ENCODE results near the gene MRPL12.
A peak's percentile ranks its signal among the peaks of the same experiment; 100 is the strongest.

Gene MRPL12

GRCh38 chr17:81702934-81703746 is at the start of gene MRPL12:
TSS of gene MRPL12 (plus strand) at chr17:81703367. CDS start at chr17:81703502, 135 bp downstream.
- DNase-seq = peak; percentile 97

DNA sequence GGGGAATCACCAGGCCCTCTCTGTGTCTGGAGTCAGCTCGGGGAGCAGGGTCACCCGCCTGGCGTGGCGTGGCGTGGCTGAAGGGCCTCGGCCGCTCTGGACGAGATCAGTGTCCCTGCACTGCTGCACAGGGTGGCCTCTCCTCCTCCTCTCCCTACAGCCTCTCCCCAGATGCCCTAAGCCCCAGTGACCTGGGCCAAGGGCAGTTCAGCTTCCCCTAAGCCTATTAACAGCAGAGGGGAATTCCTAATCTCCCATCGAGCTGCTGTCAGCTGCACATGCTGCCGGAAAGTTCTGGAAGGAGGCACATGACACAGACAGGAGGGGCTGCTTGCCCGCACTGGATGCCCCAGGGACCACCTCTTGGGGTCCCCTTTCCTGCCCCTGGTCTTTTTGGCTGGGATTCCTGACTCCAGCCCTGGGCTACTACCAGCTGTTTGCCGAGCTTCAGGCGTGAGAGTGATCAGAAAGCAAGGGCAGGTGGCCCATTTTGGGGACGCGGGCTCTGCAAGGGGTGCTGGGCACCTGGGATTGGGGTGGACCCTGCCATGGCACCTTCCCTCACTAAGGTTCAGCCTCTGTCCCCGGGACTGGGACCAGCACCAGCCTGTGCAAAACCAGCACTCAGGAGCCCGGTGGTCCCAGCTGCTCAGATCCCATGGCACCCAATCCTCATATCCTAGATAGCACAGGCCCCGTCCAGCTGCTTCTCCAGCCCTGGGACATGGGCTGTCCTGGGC is 47.6 kb upstream of the MRPL12 start:
- peak; percentile 57 to 77 (median 61) for DNase-seq

DNA sequence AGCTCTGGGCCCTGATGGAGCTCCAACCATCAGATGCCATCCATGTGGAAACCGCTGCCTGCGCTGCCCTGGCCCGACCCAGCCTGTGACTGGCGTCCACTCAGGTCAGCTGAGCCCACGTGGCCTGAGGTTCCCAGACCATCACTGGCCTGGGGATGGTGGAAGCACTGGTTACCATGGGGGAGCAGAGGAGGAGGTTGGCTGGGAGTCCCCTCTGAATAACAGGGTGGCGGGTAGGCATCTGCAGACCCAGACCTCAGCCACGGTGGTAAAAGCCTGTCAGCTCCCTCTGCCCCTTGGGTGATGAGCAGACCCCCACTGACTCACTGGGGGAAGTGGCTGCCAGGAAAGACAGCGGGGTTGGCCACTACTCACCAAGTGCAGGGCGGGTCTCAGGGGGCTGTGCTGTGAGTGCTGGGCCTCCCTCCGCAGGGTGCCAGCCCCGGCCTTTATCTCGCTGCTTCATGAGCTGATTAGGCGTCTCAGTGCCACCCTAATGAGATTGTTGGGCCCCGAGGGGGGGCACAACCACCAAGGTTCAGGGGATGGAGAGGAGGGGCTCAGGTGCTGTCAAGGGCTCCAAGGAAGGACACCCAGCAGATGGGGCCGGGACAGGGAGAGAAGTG is 46.9 kb upstream of the MRPL12 start, which contains the start of gene PDE6G:
TSS of gene PDE6G (minus strand) at position 425 of the 626 bp plus-strand sequence. CDS start 3,237 bp downstream, outside the sequence.
- no peak for DNase-seq

GRCh38 chr17:81656835-81657234 is 46.3 kb upstream of the MRPL12 start:
- no peak for DNase-seq

DNA sequence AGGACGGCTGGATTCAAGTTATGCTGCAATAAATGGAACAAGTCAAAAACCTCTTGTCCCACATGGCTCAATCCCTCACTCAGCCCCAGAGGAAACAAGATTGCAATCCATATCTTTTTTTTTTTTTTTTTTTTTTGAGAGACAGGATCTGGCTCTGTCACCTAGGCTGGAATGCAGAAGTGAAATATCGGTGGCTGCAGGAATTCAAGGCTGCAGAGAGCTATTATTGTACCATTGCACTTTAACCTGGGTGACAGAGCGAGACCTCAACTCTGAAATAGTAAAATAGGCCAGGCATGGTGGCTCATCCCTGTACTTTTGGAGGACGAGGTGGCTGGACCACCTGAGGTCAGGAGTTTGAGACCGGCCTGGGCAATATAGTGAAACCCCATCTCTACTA is 44.1 kb upstream of the MRPL12 start:
- DNase-seq = no peak

DNA sequence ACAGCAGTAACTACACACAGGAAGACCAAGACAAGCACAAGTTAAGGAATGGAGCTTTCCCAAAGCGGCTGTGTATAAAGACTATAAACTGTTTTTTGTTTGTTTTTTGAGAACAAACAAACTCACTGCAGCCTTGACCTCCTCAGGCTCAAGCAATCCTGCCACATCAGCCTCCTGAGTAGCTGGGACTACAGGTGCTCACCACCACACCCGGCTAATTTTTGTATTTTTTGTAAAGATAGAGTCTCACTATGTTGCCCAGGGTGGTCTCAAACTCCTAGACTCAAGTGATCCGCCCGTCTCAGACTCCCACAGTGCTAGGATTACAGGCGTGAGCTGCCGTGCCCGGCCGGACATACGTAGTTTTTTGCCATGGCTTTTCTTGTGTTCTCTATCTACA is 42.7 kb upstream of the MRPL12 start:
- no peak for DNase-seq

DNA sequence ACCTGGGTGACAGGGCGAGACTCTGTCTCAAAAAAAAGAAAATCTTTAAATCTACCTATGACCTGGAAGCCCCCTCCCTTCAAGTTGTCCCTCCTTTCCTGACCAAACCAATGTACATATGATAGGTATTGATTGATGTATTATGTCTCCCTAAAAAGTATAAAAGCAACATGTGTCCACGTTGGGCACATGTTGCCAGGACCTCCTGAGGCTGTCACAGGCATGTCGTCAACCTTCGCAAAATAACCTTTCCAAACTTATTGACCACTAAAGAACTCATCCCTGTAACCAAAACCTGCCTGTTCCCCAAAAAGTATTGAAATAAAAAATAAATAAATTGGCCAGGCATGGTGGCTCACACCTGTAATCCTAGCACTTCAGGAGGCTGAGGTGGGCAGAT is 41.2 kb upstream of the MRPL12 start:
- no peak for DNase-seq

DNA sequence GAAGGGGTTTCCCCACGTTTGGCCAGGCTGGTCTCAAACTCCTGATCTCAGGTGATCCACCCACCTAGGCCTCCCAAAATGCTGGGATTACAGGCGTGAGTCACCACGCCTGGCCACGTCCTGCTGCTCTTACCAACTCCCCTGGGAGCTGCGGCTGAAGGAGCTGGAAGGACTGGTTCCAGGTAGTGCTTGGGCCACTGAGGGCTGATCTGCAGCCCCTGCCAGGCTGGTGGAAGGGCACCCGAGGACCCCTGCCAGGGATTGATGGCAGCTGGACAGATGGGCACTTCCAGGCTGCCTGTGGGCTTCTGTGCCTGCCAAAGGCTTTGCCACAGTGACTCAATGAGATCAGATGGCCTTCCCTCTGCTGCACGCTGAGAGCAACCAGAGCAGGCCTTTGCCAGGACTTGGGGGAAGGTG is 39.1 kb upstream of the MRPL12 start:
- peak in 1 of 3 donors; percentile 13 for DNase-seq

- DNase-seq = peak in 2 of 3 donors; percentile 23 to 37
Observed at GRCh38 chr17:81665205-81666091, 37.7 kb upstream of the MRPL12 start.

GRCh38 chr17:81666092-81666341 is 37.1 kb upstream of the MRPL12 start:
- DNase-seq = peak; percentile 26 to 39 (median 31)

GRCh38 chr17:81666342-81667191 is 36.6 kb upstream of the MRPL12 start, which contains the start of the genes CCDC137 and OXLD1:
TSS of gene CCDC137 (plus strand) at chr17:81666737. CDS start at chr17:81666767, 30 bp downstream.
TSS of gene OXLD1 (minus strand) at chr17:81666605. CDS start at chr17:81666577, 28 bp downstream.
- peak; percentile 98 to 99 (median 99) for DNase-seq

GRCh38 chr17:81667754-81668153 is 35.4 kb upstream of the MRPL12 start:
- peak in 1 of 3 donors; percentile 34 for DNase-seq

DNA sequence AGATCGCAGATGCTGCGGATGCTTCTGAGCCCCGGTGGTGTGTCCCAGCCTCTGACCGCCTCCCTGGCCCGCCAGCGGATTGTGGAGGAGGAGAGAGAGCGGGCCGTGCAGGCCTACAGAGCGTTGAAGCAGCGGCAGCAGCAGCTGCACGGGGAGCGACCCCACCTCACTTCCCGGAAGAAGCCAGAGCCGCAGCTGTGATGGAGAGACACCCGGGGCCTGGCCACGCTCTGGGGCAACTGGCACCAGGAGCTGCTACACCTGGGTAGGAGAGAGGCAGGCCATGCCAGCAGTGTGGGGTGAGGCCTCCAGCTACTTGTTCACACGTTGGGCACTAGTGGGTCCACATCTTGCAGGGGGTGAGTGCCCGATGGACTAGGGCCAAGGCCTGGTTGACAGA is 30.7 kb upstream of the MRPL12 start:
- no peak for DNase-seq

DNA sequence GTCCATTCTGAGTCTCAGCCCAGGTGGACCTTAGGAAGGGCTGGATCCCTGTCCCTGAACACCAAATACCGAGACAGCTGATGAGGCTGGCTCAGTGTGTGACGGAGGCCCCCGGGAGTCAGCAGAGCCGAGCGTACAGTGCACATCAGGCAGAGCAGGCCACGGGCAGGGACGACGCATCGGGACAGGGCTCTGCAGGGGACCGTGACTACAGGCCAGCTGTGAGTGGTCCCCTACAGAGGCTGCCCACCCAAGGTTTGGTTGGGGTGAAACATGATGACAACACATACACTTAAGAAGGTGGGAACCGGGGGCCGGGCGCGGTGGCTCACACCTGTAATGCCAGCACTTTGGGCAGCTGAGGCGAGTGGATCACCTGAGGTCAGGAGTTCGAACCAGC is 30.2 kb upstream of the MRPL12 start:
- DNase-seq = no peak

GRCh38 chr17:81673561-81674258 is 29.5 kb upstream of the MRPL12 start:
- no peak for DNase-seq

DNA sequence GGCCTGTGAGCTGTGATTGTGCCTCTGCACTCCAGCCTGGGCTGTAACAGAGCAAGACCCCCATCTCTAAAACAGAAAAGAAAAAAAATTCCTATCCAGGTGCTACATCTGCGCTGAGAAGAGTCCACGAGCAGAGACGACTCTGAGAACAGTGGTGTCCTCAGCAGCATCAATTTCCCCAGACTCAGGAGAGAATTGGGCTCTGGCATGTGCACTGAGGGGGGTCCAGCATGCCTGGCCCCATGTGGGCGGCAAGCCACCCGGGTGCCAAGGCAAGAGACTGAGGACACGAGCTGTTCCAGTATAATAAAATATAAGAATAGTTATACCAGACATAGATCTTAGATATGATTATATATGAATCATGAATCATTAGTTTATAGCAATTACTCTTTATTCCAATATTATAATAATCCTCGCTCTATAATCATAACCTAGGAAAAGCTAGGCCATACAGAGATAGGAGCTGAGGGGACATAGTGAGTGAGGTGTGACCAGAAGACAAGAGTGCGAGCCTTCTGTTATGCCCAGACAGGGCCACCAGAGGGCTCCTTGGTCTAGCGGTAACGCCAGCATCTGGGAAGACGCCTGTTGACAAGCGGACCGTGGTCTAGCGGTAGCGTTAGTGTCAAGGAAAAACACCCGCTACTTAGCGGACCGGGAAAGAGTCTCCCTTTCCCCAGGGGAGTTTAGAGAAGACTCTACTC is 27.5 kb upstream of the MRPL12 start:
- DNase-seq = peak in 2 of 3 donors; percentile 17 to 27

DNA sequence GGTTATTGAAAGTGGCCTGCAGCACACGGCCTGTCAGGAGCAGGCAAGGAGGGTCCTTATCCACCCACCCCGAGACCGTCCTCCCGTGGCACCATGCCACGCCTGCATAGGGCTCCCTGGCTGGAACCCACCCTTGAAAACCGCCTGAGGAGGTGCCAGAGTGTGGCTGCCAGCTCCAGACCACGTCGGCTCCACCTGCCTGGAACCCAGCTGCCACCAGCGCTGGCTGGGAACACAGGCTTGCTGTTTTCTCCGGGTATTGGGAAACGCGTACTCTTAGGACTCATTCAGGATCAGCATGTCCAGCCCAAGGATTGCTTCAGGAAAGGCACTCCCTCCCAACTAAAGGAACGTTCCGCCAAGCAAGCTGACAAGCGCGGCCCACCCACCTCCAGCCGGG is 26.3 kb upstream of the MRPL12 start:
- no peak for DNase-seq

DNA sequence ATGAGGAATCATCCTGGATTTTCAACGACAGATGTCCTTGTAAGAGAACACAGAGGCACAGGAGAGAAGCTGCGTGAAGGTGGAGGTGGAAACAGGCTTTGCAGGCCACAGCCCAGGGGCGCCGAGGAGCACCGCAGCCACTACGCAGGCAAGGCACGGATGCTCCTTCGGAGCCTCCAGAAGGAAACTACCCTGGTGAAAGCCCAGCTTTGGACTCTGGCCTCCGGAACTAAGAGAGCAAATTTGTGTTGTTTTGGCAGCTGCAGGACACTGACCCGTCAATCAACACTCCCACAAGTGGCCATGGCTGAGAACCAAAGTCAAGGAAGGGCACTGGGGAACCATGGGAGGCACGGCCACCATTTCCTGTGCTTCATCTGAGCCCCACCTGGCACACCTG is 23.0 kb upstream of the MRPL12 start:
- no peak for DNase-seq

DNA sequence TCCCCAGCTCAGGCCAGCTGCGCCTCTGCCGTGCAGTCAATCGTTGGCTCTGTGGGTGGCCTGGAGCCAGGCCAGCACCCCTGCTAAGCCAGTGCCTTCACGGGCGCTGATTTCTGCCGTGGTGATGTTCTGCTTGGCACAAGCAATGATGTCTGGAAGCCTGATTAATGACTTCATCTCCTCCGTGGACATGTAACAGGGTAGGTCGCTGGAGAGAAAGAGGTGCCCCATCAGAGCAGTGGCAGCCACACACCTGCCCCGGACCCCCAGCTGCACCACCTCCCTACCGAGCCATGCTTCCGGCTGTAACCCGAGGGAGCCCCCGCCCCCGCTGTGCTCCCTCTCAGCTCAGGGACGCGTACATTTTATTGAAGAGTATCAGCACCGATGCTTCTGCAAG is 21.5 kb upstream of the MRPL12 start:
- DNase-seq = no peak

- DNase-seq = peak in 2 of 3 donors; percentile 20 to 24
Observed at GRCh38 chr17:81682565-81683207, 20.5 kb upstream of the MRPL12 start.
